Skeletal muscle satellite cell (primary cell): ENCODE results near the gene ZBTB45.

Experiments
- H3K27me3 ChIP-seq: 2 replicates; pipeline ENCODE4 v1.7.0; 2013; ENCODE audit warnings: low read length; ENCODE audit not compliant: control insufficient read depth, insufficient read depth
- H3K36me3 ChIP-seq: 2 replicates; pipeline ENCODE4 v1.7.0; 2013; ENCODE audit warnings: mild to moderate bottlenecking, control low read depth, low read length; ENCODE audit not compliant: insufficient read depth
- H3K4me1 ChIP-seq: 2 replicates; pipeline ENCODE4 v1.7.0; 2013; ENCODE audit warnings: low read length; ENCODE audit not compliant: control insufficient read depth, insufficient read depth
- H3K4me2 ChIP-seq: 2 replicates; pipeline ENCODE4 v1.7.0; 2013; ENCODE audit warnings: mild to moderate bottlenecking, low read length
- H3K4me3 ChIP-seq: 2 replicates; pipeline ENCODE4 v1.7.0; 2013; ENCODE audit warnings: low read length
- H3K9ac ChIP-seq: 2 replicates; pipeline ENCODE4 v1.7.0; 2013; ENCODE audit warnings: mild to moderate bottlenecking, low read depth, low read length, moderate library complexity
- H3K9me3 ChIP-seq: replicated peaks from 2 replicates; pipeline ENCODE4 v1.7.0; 2013; ENCODE audit warnings: mild to moderate bottlenecking, control low read depth, low read length

The ZBTB45 gene

GRCh38 chr19:58552655-58553054 lies 33.0 kb upstream of the ZBTB45 start:
- H3K27me3 ChIP-seq: no peaks in the 10 kb centered on the region
- peaks cover 29% of the 10 kb centered on the region for H3K4me1 ChIP-seq
- no peak overlapping the region for H3K9ac ChIP-seq
- H3K36me3 ChIP-seq: peaks cover 67% of the 10 kb centered on the region
- H3K4me2 ChIP-seq: no peak overlapping the region
- H3K9me3 ChIP-seq: no peaks in the 10 kb centered on the region
- H3K4me3 ChIP-seq: no peak overlapping the region

- Histone ChIP-seq H3K9me3 (no peaks in the 10 kb centered on the region), H3K9ac (no peak overlapping the region), H3K36me3 (peaks cover 70% of the 10 kb centered on the region), H3K4me1 (peaks cover 30% of the 10 kb centered on the region), H3K4me3 (no peak overlapping the region), H3K4me2 (no peak overlapping the region), H3K27me3 (no peaks in the 10 kb centered on the region)
These were observed 32.2 kb upstream of the ZBTB45 start for GRCh38 chr19:58551577-58552471.

GRCh38 chr19:58551123-58551497 lies 31.5 kb upstream of the ZBTB45 start:
- Histone ChIP-seq H3K27me3 (no peaks in the 10 kb centered on the region), H3K9me3 (no peaks in the 10 kb centered on the region), H3K4me2 (no peak overlapping the region), H3K36me3 (peaks cover 68% of the 10 kb centered on the region), H3K4me3 (no peak overlapping the region), H3K4me1 (peaks cover 31% of the 10 kb centered on the region), H3K9ac (no peak overlapping the region)

GRCh38 chr19:58550362-58551122 lies 30.9 kb upstream of the ZBTB45 start:
- H3K9me3 ChIP-seq: no peaks in the 10 kb centered on the region
- H3K4me3 ChIP-seq: no peak overlapping the region
- peaks cover 71% of the 10 kb centered on the region for H3K36me3 ChIP-seq
- peaks cover 35% of the 10 kb centered on the region for H3K4me1 ChIP-seq
- no peaks in the 10 kb centered on the region for H3K27me3 ChIP-seq
- no peak overlapping the region for H3K4me2 ChIP-seq
- H3K9ac ChIP-seq: no peak overlapping the region

- Histone ChIP-seq H3K9me3 (no peaks in the 10 kb centered on the region), H3K4me3 (no peak overlapping the region), H3K4me1 (peaks cover 30% of the 10 kb centered on the region), H3K4me2 (no peak overlapping the region), H3K36me3 (peaks cover 74% of the 10 kb centered on the region), H3K9ac (no peak overlapping the region), H3K27me3 (no peaks in the 10 kb centered on the region)
These were observed 30.2 kb upstream of the ZBTB45 start for GRCh38 chr19:58549664-58550361.

GRCh38 chr19:58548859-58549663 lies 29.5 kb upstream of the ZBTB45 start:
- Histone ChIP-seq H3K4me3 (no peak overlapping the region), H3K36me3 (peaks cover 74% of the 10 kb centered on the region), H3K4me1 (peaks cover 27% of the 10 kb centered on the region), H3K9me3 (no peaks in the 10 kb centered on the region), H3K4me2 (no peak overlapping the region), H3K9ac (no peak overlapping the region), H3K27me3 (no peaks in the 10 kb centered on the region)

- no peaks in the 10 kb centered on the region for H3K9me3 ChIP-seq
- peak overlapping the region; percentile 63 for H3K4me2 ChIP-seq
- no peaks in the 10 kb centered on the region for H3K27me3 ChIP-seq
- peaks cover 70% of the 10 kb centered on the region for H3K36me3 ChIP-seq
- peak overlapping the region; percentile 43 for H3K4me3 ChIP-seq
- peaks cover 20% of the 10 kb centered on the region for H3K4me1 ChIP-seq
- no peak overlapping the region for H3K9ac ChIP-seq
These were observed 28.0 kb upstream of the ZBTB45 start for GRCh38 chr19:58547323-58548312.

- Histone ChIP-seq H3K4me1 (peaks cover 20% of the 10 kb centered on the region), H3K9ac (peak overlapping the region; percentile 95), H3K9me3 (no peaks in the 10 kb centered on the region), H3K27me3 (no peaks in the 10 kb centered on the region), H3K36me3 (peaks cover 55% of the 10 kb centered on the region), H3K4me3 (peak overlapping the region; percentile 99), H3K4me2 (peak overlapping the region; percentile 99)
These were observed 26.5 kb upstream of the ZBTB45 start for GRCh38 chr19:58546019-58546530.

- Histone ChIP-seq H3K4me2 (peak overlapping the region; percentile 99), H3K36me3 (peaks cover 48% of the 10 kb centered on the region), H3K9me3 (no peaks in the 10 kb centered on the region), H3K4me1 (peaks cover 20% of the 10 kb centered on the region), H3K27me3 (no peaks in the 10 kb centered on the region), H3K9ac (peak overlapping the region; percentile 95), H3K4me3 (peak overlapping the region; percentile 99)
These were observed 25.8 kb upstream of the ZBTB45 start for GRCh38 chr19:58545286-58546018.
